NCI-H774 (cell line): ENCODE data around the gene IFNA17.
"Not testable (repeated sequence)": the region's sequence is repeated elsewhere in the genome, so short reads cannot be mapped to it uniquely, and the experiment has no call there.

Source experiments
- DNase-seq: peaks from one replicate; lab custom pipeline; 2025; lab: John Stamatoyannopoulos, UW

Gene IFNA17

GRCh38 chr9:21228122-21228521, at the start of gene IFNA17:
IFNA17 (minus strand) TSS chr9:21228222; CDS start chr9:21228173, 49 bp downstream.
- no peak for DNase-seq

- no peak for DNase-seq
Observed at GRCh38 chr9:21268347-21268657, 40.3 kb upstream of the IFNA17 start.

GRCh38 chr9:21267485-21268346, 39.7 kb upstream of the IFNA17 start:
- no peak for DNase-seq

GRCh38 chr9:21266733-21267484, 38.9 kb upstream of the IFNA17 start:
- no peak for DNase-seq

GRCh38 chr9:21265421-21266189, 37.6 kb upstream of the IFNA17 start:
- no peak for DNase-seq

- no peak for DNase-seq
Observed at GRCh38 chr9:21255538-21256212, 27.7 kb upstream of the IFNA17 start.

GRCh38 chr9:21252721-21253547, 24.9 kb upstream of the IFNA17 start:
- DNase-seq, result peak; percentile 23

- no peak for DNase-seq
Observed at GRCh38 chr9:21251638-21252037, 23.6 kb upstream of the IFNA17 start.

GRCh38 chr9:21251190-21251589, 23.2 kb upstream of the IFNA17 start:
- no peak for DNase-seq

- no peak for DNase-seq
Observed at GRCh38 chr9:21244836-21245235, 16.8 kb upstream of the IFNA17 start.

- DNase-seq, result no peak
Observed at GRCh38 chr9:21239911-21240310, 11.9 kb upstream of the IFNA17 start, which contains the start of gene IFNA14. IFNA14 (minus strand) TSS chr9:21240005; CDS start chr9:21239935, 70 bp downstream.

GRCh38 chr9:21236360-21236714, 8.3 kb upstream of the IFNA17 start:
- DNase-seq, result not testable (repeated sequence)

GRCh38 chr9:21235468-21236359, 7.7 kb upstream of the IFNA17 start:
- DNase-seq, result peak; percentile 44

- DNase-seq, result no peak
Observed at GRCh38 chr9:21234153-21234687, 6.2 kb upstream of the IFNA17 start.

- no peak for DNase-seq
Observed at GRCh38 chr9:21233258-21233657, 5.2 kb upstream of the IFNA17 start.

GRCh38 chr9:21217211-21217610, 10.8 kb downstream of the IFNA17 start, which contains the start of gene IFNA16:
IFNA16 (minus strand) TSS chr9:21217311; CDS start chr9:21217305, 6 bp downstream.
- not testable (repeated sequence) for DNase-seq

- DNase-seq, result not testable (repeated sequence)
Observed at GRCh38 chr9:21213411-21214326, 14.4 kb downstream of the IFNA17 start.

- not testable (repeated sequence) for DNase-seq
Observed at GRCh38 chr9:21212160-21212559, 15.9 kb downstream of the IFNA17 start.
